HCT116 (cell line): ENCODE measurements around the gene WWOX. TPM values are rescaled to one million over a fixed set of nuclear protein-coding genes. Genes with fewer than 3 reads are reported as not detected.

Source experiments
- ATAC-seq: fragments of 200-7000 bp; cut with Tn5 transposase; 2 replicates; pipeline ENCODE4 v1.9.1; 2020; ENCODE audit warnings: mild to moderate bottlenecking, moderate library complexity
- BruUV-seq: library from RNA; stranded (reverse); fragments of 400-500 nt; replicated peaks from 2 replicates; lab custom pipeline; 2021; lab: Mats Ljungman, UMichigan
- CTCF ChIA-PET: fragments of 300-600 bp; sonication (Branson Sonifier 250); formaldehyde crosslinking; loops from one replicate; lab custom pipeline; 2021; ENCODE audit warnings: antibody characterized with exemption; lab: Charles Lee
- POLR2A ChIA-PET: fragments of 300-600, 350-600 bp; sonication (Branson Sonifier 250); formaldehyde crosslinking; loops from one replicate; lab custom pipeline; 2021; ENCODE audit warnings: antibody characterized with exemption; lab: Charles Lee
- RAD21 ChIA-PET, 2 experiments: fragments of 300-600 bp; sonication (Branson Sonifier 250); formaldehyde crosslinking; loops; one replicate each; lab custom pipeline; 2023; ENCODE audit warnings: low total read pairs in 2 of 2; ENCODE audit not compliant: uncharacterized antibody in 2 of 2, unreplicated experiment in 2 of 2, low non-redundant PET in 1 of 2; lab: Charles Lee
- DNase-seq: peaks from one replicate; pipeline ENCODE4 v3.0.0-alpha.2; 2010; ENCODE audit warnings: low read depth, low spot score
- H2AFZ ChIP-seq: fragments of 200-600 bp; shearing (Covaris generic), sonication (generic); 2 replicates; pipeline ENCODE4 v1.6.1; 2017; ENCODE audit warnings: low read depth, mixed run types, mixed read lengths, antibody characterized with exemption, low read length; ENCODE audit not compliant: poor library complexity, severe bottlenecking
- H3K27ac ChIP-seq: 2 replicates; pipeline ENCODE4 v1.5.1; 2012; ENCODE audit warnings: low read depth, low read length
- H3K27me3 ChIP-seq: fragments of 200-600 bp; sonication (generic); 2 replicates; pipeline ENCODE4 v1.6.1; 2016; ENCODE audit warnings: mixed run types, low read length, mixed read lengths; ENCODE audit not compliant: insufficient read depth
- H3K36me3 ChIP-seq, 2 experiments: fragments of 200-500 bp in 1 of 2; fragments of 200-600 bp in 1 of 2; sonication (Bioruptor generic) in 1 of 2; sonication (generic) in 1 of 2; 2 replicates each; pipeline versions ENCODE4 v1.5.1 to v1.6.1; 2014 to 2016; ENCODE audit warnings: low read length in 2 of 2, inconsistent platforms in 1 of 2, mixed read lengths in 1 of 2, mixed run types in 1 of 2; ENCODE audit not compliant: insufficient read depth in 2 of 2, control insufficient read depth in 1 of 2
- H3K4me1 ChIP-seq, 2 experiments: fragments of 200-600 bp in 1 of 2; sonication (generic) in 1 of 2; 2 replicates each; pipeline versions ENCODE4 v1.5.1 to v1.6.1; 2012 to 2017; ENCODE audit warnings: low read length in 2 of 2, inconsistent platforms in 1 of 2, mild to moderate bottlenecking in 1 of 2, mixed read lengths in 1 of 2, mixed run types in 1 of 2, moderate library complexity in 1 of 2; ENCODE audit not compliant: insufficient read depth in 2 of 2, control insufficient read depth in 1 of 2
- H3K4me2 ChIP-seq: fragments of 200-600 bp; sonication (generic); 2 replicates; pipeline ENCODE4 v1.6.1; 2017; ENCODE audit warnings: mixed run types, low read length, mixed read lengths
- H3K4me3 ChIP-seq, 2 experiments: fragments of 200-600 bp in 1 of 2; sonication (generic) in 1 of 2; replicated peaks in 1 of 2; 2 replicates each; pipeline ENCODE4 v1.5.1; 2011 to 2016; ENCODE audit warnings: low read length in 2 of 2, control low read depth in 1 of 2, low read depth in 1 of 2, mild to moderate bottlenecking in 1 of 2, mixed read lengths in 1 of 2, mixed run types in 1 of 2
- H3K79me2 ChIP-seq: fragments of 200-600 bp; sonication (generic); 2 replicates; pipeline ENCODE4 v1.6.1; 2017; ENCODE audit warnings: mild to moderate bottlenecking, mixed run types, low read length, moderate library complexity, mixed read lengths; ENCODE audit not compliant: insufficient read depth
- H3K9ac ChIP-seq: fragments of 200-600 bp; sonication (generic); 2 replicates; pipeline ENCODE4 v1.6.1; 2016; ENCODE audit warnings: low read length, mixed read lengths
- H3K9me2 ChIP-seq: fragments of 200-600 bp; sonication (generic), shearing (Covaris generic); 2 replicates; pipeline ENCODE4 v1.6.1; 2017; ENCODE audit warnings: mixed run types, mild to moderate bottlenecking, moderate library complexity; ENCODE audit not compliant: insufficient read depth
- H3K9me3 ChIP-seq, 2 experiments: fragments of 200-500 bp in 1 of 2; fragments of 200-600 bp in 1 of 2; sonication (Bioruptor generic) in 1 of 2; sonication (generic) in 1 of 2; 2 replicates each; pipeline ENCODE4 v1.6.1; 2014 to 2017; ENCODE audit warnings: low read length in 2 of 2, mixed read lengths in 2 of 2, inconsistent platforms in 1 of 2, low read depth in 1 of 2, mild to moderate bottlenecking in 1 of 2, mixed run types in 1 of 2, moderate library complexity in 1 of 2; ENCODE audit not compliant: control insufficient read depth in 1 of 2, insufficient read depth in 1 of 2
- H4K20me1 ChIP-seq: fragments of 200-600 bp; sonication (generic), shearing (Covaris generic); 2 replicates; pipeline ENCODE4 v1.6.1; 2017; ENCODE audit warnings: mixed run types, mild to moderate bottlenecking, moderate library complexity; ENCODE audit not compliant: insufficient read depth
- CEBPB ChIP-seq: IDR thresholded peaks from 2 replicates; pipeline ENCODE4 v1.6.1; 2012; ENCODE audit warnings: low read depth
- CTCF ChIP-seq, 3 experiments: fragments of 200-600 bp in 1 of 3; sonication (generic) in 1 of 3; IDR thresholded peaks in 2 of 3; conservative IDR thresholded peaks in 1 of 3; 2 replicates each; pipeline ENCODE4 v1.5.1; 2012 to 2017; ENCODE audit warnings: low read depth in 2 of 3, low read length in 2 of 3, antibody characterized with exemption in 1 of 3, borderline replicate concordance in 1 of 3, control low read depth in 1 of 3, mild to moderate bottlenecking in 1 of 3, mixed read lengths in 1 of 3, mixed run types in 1 of 3, moderate library complexity in 1 of 3; ENCODE audit not compliant: insufficient read depth in 1 of 3
- EGR1 ChIP-seq: IDR thresholded peaks from 2 replicates; pipeline ENCODE4 v1.6.1; 2012; ENCODE audit warnings: low read depth
- EZH2 ChIP-seq: fragments of 200-600 bp; sonication (generic); IDR thresholded peaks from 2 replicates; pipeline ENCODE4 v1.6.1; 2017; ENCODE audit warnings: antibody characterized with exemption, mixed run types
- FOSL1 ChIP-seq: IDR thresholded peaks from 2 replicates; pipeline ENCODE4 v1.6.1; 2012; ENCODE audit warnings: low read depth
- MAX ChIP-seq: IDR thresholded peaks from 2 replicates; pipeline ENCODE4 v1.6.1; 2012
- POLR2A ChIP-seq: IDR thresholded peaks from 2 replicates; pipeline ENCODE4 v1.7.0; 2011; ENCODE audit warnings: borderline replicate concordance; ENCODE audit not compliant: insufficient read depth, insufficient read length; ENCODE audit errors: extremely low read depth
- POLR2AphosphoS5 ChIP-seq: IDR thresholded peaks from 2 replicates; pipeline ENCODE4 v1.6.1; 2011; ENCODE audit warnings: mild to moderate bottlenecking, low read depth, low read length, moderate library complexity
- RAD21 ChIP-seq: IDR thresholded peaks from 2 replicates; pipeline ENCODE4 v1.6.1; 2012; ENCODE audit warnings: low read depth, mild to moderate bottlenecking
- SIN3A ChIP-seq: IDR thresholded peaks from 2 replicates; pipeline ENCODE4 v1.6.1; 2012; ENCODE audit warnings: low read depth
- YY1 ChIP-seq: IDR thresholded peaks from 2 replicates; pipeline ENCODE4 v1.6.1; 2011; ENCODE audit warnings: low read length, low read depth, moderate library complexity, mild to moderate bottlenecking; ENCODE audit not compliant: insufficient replicate concordance; ENCODE audit errors: extremely low read depth
- ZBTB33 ChIP-seq: IDR thresholded peaks from 2 replicates; pipeline ENCODE4 v1.6.1; 2011; ENCODE audit warnings: mild to moderate bottlenecking, low read length, moderate library complexity; ENCODE audit not compliant: insufficient replicate concordance; ENCODE audit errors: extremely low read depth
- ZNF274 ChIP-seq: fragments of 200-500 bp; sonication (Bioruptor generic); IDR thresholded peaks from 2 replicates; pipeline ENCODE4 v1.6.1; 2014; ENCODE audit warnings: mild to moderate bottlenecking, low read depth, low read length, inconsistent platforms
- intact Hi-C: fragments of 100-400 bp; cut with micrococcal nuclease; formaldehyde crosslinking; loops from 2 replicates; pipeline ENCODE4 v1.10.0; 2022
- total RNA-seq: library from RNA; stranded (reverse); gene quantifications from one replicate; pipeline ENCODE4 v1.2.1, GENCODE V29; 2021; ENCODE audit not compliant: unreplicated experiment

Gene WWOX
- total RNA-seq, 1 experiment from 2014 or later, result 13.7 TPM

GRCh38 chr16:78697426-78697825 lies 598.0 kb downstream of the WWOX start:
- ChIA-PET RAD21 (no interaction called here), POLR2A (no interaction called here), CTCF (no interaction called here)
- Histone ChIP-seq H3K4me2 (no peak overlapping the region), H3K9me3 (no peaks in the 10 kb centered on the region), H3K9ac (no peak overlapping the region), H3K36me3 (no peaks in the 10 kb centered on the region), H3K27me3 (no peaks in the 10 kb centered on the region), H3K79me2 (no peaks in the 10 kb centered on the region), H3K9me2 (no peaks in the 10 kb centered on the region), H3K4me1 (no peaks in the 10 kb centered on the region), H3K27ac (no peak overlapping the region), H3K4me3 (no peak overlapping the region), H4K20me1 (no peaks in the 10 kb centered on the region), H2AFZ (no peak overlapping the region)
- no TSS peak for BruUV-seq
- no peak for ATAC-seq
- TF ChIP-seq ZBTB33, result no peak
- no peak for TF ChIP-seq EZH2
- TF ChIP-seq RAD21, result no peak
- no peak for TF ChIP-seq EGR1
- no peak for TF ChIP-seq POLR2A
- no peak for TF ChIP-seq CEBPB
- TF ChIP-seq MAX, result no peak
- no peak for TF ChIP-seq YY1
- no peak for TF ChIP-seq SIN3A
- no peak for TF ChIP-seq ZNF274
- TF ChIP-seq FOSL1, result no peak
- TF ChIP-seq CTCF (IDR thresholded peaks at IDR 0.05 in 2 of 3, conservative IDR thresholded peaks at IDR 0.05 in 1 of 3; ENCODE audit: borderline replicate concordance in 1 of 3, insufficient read depth in 1 of 3, low read depth in 2 of 3, low read length in 2 of 3), result no peak
- TF ChIP-seq POLR2AphosphoS5, result no peak
- DNase-seq, result no peak
- intact Hi-C loops, result no loop called here
